Measurements from ENCODE around the gene SWT1.

The SWT1 gene

DNA sequence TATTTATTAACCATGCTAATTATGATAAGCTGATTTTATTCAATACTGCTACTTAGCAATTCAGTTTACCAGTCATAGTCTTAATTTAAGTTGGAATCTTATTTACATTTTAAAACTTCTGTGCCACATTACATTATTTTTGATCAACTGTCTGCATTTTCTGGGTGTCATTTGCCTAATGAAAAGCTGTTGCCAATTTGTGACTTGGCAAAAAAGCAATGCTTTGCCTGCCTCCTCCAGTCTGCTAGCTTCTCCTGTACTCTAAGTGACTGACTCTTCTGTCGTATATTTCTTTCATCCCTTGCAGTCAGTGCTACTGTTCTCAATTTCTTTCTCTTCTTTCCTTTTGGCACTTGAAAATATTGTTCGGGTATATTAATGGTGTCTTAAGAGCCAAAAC is 165.7 kb downstream of the SWT1 start:
- DNase-seq (ENCODE audit: low read depth) = no peak

DNA sequence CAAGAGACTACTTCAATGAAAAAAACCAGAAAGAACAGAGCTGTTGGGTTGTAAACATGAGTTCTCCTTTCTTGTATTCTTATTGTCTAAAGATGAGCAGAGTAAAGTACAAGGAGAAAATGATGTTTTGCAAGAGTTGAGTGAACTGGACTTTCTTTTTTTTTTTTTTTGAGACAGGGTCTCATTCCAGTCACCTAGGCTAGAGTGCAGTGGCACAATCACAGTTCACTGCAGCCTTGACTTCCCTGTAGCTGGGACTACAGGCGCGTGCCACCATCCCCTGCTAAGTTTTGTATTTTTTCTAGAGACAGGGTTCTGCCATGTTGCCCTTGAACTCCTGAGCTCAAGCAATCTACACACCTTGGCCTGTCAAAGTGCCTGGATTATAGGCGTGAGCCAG is 167.2 kb downstream of the SWT1 start:
- no peak for DNase-seq (ENCODE audit: low read depth)

DNA sequence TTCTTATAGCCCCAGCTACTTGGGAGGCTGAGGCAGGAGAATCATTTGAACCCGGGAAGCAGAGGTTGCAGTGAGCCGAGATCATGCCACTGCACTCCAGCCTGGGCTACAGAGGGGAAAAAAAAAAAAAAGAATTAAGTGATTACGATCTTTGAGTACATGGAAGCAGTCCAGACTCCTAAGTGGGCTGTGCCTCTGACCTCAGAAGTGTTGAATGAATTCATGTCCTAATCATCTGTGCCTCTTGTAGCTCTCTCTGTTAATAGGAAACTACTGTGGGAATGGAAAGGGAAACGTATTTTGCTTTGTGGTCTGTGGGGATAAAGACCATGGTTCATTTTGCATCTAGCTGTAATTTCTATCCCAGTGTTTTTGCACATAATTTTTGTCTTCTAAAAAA is 168.4 kb downstream of the SWT1 start:
- no peak for DNase-seq (ENCODE audit: low read depth)

DNA sequence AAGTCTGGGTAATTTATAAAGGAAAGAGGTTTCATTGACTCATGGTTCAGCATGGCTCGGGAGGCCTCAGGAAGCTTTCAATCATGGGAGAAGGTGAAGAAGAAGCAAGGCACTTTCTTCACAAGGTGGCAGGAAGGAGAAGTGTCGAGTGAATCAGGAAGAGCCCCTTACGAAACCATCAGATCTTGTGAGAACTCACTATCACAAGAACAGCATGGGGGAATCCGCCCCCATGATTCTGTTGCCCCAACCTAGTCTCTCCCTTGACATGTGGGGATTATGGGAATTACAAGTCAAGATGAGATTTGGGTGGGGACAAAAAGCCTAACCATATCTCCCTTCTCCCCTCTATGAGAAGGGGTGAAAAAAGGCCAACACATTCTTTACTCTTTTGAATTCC is 171.3 kb downstream of the SWT1 start:
- DNase-seq (ENCODE audit: low read depth) = no peak

DNA sequence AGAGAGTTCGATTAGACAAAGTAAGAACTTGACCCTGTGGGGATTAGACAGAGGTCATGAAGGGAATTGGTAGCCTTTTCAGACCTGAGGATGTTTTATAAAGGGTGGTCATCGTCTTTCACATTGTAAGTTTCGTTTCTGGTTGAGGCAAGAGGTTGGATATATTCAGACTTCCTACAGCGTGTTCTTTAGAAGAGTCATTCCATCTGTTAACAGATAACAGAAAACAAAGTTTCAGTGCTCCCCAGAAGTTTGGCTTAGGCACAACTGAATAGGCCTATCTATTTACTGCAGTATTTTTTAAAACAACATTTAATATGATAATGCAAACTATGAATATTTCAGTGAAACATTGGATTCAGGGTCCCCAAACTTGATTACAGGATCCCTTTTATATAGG is 177.2 kb downstream of the SWT1 start:
- DNase-seq (ENCODE audit: low read depth) = no peak

DNA sequence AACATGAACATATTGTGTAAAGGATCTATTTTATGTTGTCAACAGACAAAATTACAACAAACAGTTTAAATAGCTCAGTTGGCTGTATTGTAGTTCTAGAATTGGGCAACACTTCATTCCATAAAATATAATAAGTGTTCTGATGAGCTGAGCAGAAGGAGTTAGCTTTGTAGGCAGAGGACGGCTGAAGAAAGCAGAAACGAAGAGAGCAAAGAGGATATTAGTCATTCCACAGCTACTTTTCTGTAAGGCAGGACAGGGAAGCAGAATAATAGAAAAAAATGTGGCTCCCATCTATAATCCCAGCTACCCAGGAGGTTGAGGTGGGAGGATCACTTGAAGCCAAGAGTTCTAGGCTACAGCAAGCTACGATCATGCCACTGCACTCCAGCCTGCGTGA is 180.3 kb downstream of the SWT1 start:
- no peak for DNase-seq (ENCODE audit: low read depth)

DNA sequence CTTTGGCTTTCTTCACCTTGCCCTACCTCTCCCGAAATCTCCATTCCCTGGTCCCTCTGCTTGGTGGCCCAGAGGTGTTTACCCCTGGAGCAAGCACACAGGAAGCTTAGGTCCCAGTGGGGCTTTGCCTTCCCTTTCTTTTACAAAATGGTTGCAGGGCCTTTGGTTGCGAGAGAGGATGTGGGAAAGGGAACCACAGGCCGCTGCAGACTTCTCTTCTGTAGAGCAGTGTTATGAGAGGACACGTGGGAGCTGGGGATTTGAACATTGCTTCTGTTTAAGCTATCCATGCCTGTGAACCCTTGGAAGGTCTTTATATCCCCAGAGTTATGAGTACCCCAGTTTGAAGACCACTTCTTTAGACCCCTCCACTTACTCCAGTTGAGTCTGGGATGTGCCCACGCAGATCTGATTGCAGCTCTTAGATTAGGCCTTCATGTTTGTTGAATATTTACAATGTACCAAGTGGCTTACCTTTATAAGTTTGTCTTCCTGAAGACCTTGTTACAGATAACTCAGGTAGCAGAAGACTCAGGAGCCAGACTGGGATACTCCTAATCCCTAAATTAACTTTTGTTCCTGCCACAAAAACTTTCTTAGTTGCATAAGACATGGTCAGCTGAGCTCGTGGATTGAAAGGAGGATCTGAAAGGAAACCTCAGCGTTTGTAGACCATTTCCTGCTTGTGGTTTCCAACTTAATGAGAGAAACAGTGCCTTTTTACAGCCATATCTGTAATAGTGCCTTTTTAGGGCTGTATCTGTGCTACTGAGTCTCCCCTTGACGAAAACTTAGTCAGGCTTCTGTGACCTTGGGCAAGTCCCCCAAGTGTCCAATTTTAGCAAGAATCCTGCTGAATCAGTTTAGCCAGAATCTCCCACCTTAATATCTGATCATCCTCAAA is 182.0 kb downstream of the SWT1 start:
- DNase-seq (ENCODE audit: low read depth) = no peak

DNA sequence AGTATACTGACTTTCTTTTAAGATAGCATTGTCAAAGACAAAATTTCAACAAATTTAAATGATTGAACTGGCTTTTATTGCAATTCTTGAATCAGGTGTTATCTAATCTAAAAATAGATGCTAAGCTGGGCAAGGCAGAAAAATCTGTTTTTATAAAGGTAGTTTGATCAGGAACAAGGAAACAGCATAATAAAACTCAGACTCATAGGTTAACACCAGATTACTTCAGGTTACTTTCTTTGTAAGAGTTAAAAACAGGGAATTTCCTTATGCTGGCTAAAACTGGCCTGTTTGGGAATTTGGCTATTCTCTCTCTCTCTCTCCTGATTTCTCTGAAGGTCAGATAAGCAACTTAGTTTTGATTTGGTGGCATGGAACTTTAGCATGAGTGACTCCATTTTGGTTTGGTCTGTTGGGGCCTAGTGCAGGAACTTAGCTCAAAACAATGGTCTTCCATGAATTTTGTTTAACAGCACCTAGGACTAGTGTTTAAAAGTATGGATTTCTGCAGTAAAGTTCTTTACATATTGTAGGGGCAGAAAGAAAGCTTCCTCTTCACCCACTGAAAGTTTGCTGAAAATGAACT is 184.3 kb downstream of the SWT1 start:
- no peak for DNase-seq (ENCODE audit: low read depth)

Data from stimulated activated CD8-positive, alpha-beta memory T cell treated with anti-CD3 and anti-CD28 coated beads, Interleukin-15, amount 100 ng/mL, for 24 hours (primary cell).